HG03097 (cell line): ENCODE measurements around the gene TOMM5.

Experiments used
- ATAC-seq: cut with Tn5 transposase; IDR thresholded peaks from one replicate; pipeline ENCODE4 v1.9.1; 2021; ENCODE audit not compliant: unreplicated experiment, low FRiP score

TOMM5 gene

GRCh38 chr9:37564916-37565315 is 27.5 kb downstream of the TOMM5 start:
- no peak for ATAC-seq

- ATAC-seq = no peak
These were observed 28.4 kb downstream of the TOMM5 start for GRCh38 chr9:37563806-37564513.

- ATAC-seq = no peak
These were observed 29.6 kb downstream of the TOMM5 start for GRCh38 chr9:37562826-37563225.

GRCh38 chr9:37561682-37562081 is 30.7 kb downstream of the TOMM5 start:
- no peak for ATAC-seq

GRCh38 chr9:37559855-37560592 is 32.4 kb downstream of the TOMM5 start:
- no peak for ATAC-seq

- no peak for ATAC-seq
These were observed 33.3 kb downstream of the TOMM5 start for GRCh38 chr9:37559125-37559524.

GRCh38 chr9:37555786-37556185 is 36.6 kb downstream of the TOMM5 start:
- no peak for ATAC-seq

GRCh38 chr9:37554318-37554717 is 38.1 kb downstream of the TOMM5 start:
- no peak for ATAC-seq

GRCh38 chr9:37551888-37552287 is 40.5 kb downstream of the TOMM5 start:
- ATAC-seq = no peak

GRCh38 chr9:37551468-37551867 is 40.9 kb downstream of the TOMM5 start:
- no peak for ATAC-seq

- ATAC-seq = no peak
These were observed 41.6 kb downstream of the TOMM5 start for GRCh38 chr9:37550781-37551180.

- ATAC-seq = no peak
These were observed 42.9 kb downstream of the TOMM5 start for GRCh38 chr9:37549527-37549926.

- ATAC-seq = no peak
These were observed 45.0 kb downstream of the TOMM5 start for GRCh38 chr9:37547328-37547878.

GRCh38 chr9:37543468-37543867 is 48.9 kb downstream of the TOMM5 start:
- ATAC-seq = no peak

- ATAC-seq = no peak
These were observed 49.5 kb downstream of the TOMM5 start for GRCh38 chr9:37542895-37543294.

GRCh38 chr9:37542488-37542887 is 49.9 kb downstream of the TOMM5 start:
- ATAC-seq = no peak

GRCh38 chr9:37541465-37541864 is 50.9 kb downstream of the TOMM5 start:
- ATAC-seq = no peak

- no peak for ATAC-seq
These were observed 51.8 kb downstream of the TOMM5 start for GRCh38 chr9:37540634-37541033.

GRCh38 chr9:37539634-37540033 is 52.8 kb downstream of the TOMM5 start:
- no peak for ATAC-seq
